ENCODE measurements around the gene PCBD1.
"Not testable (repeated sequence)": the region's sequence is repeated elsewhere in the genome, so short reads cannot be mapped to it uniquely, and the experiment has no call there.

The PCBD1 gene
- 18.2 to 42.5 (median 30.7) reads per million in 17 experiments for total RNA-seq

GRCh38 chr10:70887804-70888800, at the start of gene PCBD1:
PCBD1 (minus strand) TSS chr10:70888565; CDS start chr10:70888533, 32 bp downstream.
- peak; percentile 79 to 92 (median 84) for DNase-seq

- peak in 3 of 4 experiments; percentile 15 to 31 (median 19) for DNase-seq
Observed at GRCh38 chr10:70937661-70938060, 49.3 kb upstream of the PCBD1 start.

GRCh38 chr10:70936111-70936510, 47.7 kb upstream of the PCBD1 start:
- DNase-seq, result no peak

GRCh38 chr10:70935631-70936030, 47.3 kb upstream of the PCBD1 start:
- no peak for DNase-seq

- DNase-seq, result no peak
Observed at GRCh38 chr10:70935125-70935625, 46.8 kb upstream of the PCBD1 start.

- DNase-seq, result no peak
Observed at GRCh38 chr10:70934701-70935100, 46.3 kb upstream of the PCBD1 start.

- DNase-seq, result no peak
Observed at GRCh38 chr10:70932392-70933196, 44.2 kb upstream of the PCBD1 start.

- DNase-seq, result no peak
Observed at GRCh38 chr10:70931168-70931815, 42.9 kb upstream of the PCBD1 start.

GRCh38 chr10:70930263-70931000, 42.1 kb upstream of the PCBD1 start:
- no peak for DNase-seq

- peak in 2 of 4 experiments; percentile 11 to 20 for DNase-seq
Observed at GRCh38 chr10:70928140-70928539, 39.8 kb upstream of the PCBD1 start.

GRCh38 chr10:70927189-70927943, 39.0 kb upstream of the PCBD1 start:
- DNase-seq, result peak in 3 of 4 experiments; percentile 35 to 41 (median 41)

GRCh38 chr10:70926226-70927000, 38.0 kb upstream of the PCBD1 start:
- DNase-seq, result no peak

GRCh38 chr10:70925377-70926225, 37.2 kb upstream of the PCBD1 start:
- peak; percentile 47 to 80 (median 64) for DNase-seq

GRCh38 chr10:70923696-70924095, 35.3 kb upstream of the PCBD1 start:
- no peak for DNase-seq

- DNase-seq, result no peak
Observed at GRCh38 chr10:70921285-70921684, 32.9 kb upstream of the PCBD1 start.

GRCh38 chr10:70920519-70920918, 32.2 kb upstream of the PCBD1 start:
- no peak for DNase-seq

- not testable (repeated sequence) for DNase-seq
Observed at GRCh38 chr10:70919906-70920305, 31.5 kb upstream of the PCBD1 start.

GRCh38 chr10:70918851-70919530, 30.6 kb upstream of the PCBD1 start:
- no peak for DNase-seq

Data from suppressor macrophage (primary cell).